ENCODE measurements around the gene ZP1.
A peak's percentile ranks its signal among the peaks of the same experiment; 100 is the strongest.
"Not testable (repeated sequence)": the region's sequence is repeated elsewhere in the genome, so short reads cannot be mapped to it uniquely, and the experiment has no call there.

The ZP1 gene

DNA sequence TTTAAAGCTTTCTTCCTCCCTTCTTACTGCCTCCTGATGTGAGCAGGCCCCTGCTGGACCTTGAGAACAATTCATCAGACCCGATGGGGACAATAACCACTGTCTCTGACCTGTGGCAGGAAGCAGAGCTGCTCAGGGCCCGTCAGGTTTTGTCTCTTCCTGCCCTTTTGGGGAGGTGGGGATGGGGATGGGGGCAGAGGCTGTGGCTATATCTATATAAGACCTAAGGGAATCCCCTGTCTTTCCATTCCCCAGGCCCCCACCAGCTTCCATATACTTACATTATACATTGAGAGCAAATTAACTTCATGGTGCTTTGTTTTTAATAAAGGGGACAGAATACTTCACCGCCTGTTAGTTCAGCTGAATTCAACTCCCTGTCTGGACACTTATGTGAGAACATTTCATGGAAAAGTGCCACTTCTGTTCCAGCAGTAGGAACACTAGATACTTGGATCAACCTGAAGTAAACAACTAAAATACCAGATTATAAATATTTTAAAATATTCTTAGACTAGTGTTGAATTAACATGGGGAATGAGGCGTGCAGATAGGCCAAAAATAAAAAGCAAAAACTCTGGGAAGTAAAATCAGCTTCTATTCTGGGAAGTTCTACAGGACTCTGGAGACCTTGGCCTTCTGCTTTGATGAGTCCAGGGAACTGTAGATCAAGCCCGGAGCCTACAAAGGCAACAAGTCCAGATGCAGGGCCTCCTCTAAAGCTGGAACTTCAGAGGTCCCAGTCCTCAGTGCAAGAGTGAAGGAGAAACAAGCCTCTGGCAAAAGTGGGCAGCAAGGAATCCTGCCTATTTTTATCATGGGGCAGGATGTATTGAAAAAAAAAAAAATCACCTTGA, 11.1 kb downstream of the ZP1 start:
- DNase-seq: no peak

GRCh38 chr11:60879104-60879503, 11.8 kb downstream of the ZP1 start:
- DNase-seq: no peak

- no peak for DNase-seq
Measured at GRCh38 chr11:60879971-60880588, 12.7 kb downstream of the ZP1 start.

DNA sequence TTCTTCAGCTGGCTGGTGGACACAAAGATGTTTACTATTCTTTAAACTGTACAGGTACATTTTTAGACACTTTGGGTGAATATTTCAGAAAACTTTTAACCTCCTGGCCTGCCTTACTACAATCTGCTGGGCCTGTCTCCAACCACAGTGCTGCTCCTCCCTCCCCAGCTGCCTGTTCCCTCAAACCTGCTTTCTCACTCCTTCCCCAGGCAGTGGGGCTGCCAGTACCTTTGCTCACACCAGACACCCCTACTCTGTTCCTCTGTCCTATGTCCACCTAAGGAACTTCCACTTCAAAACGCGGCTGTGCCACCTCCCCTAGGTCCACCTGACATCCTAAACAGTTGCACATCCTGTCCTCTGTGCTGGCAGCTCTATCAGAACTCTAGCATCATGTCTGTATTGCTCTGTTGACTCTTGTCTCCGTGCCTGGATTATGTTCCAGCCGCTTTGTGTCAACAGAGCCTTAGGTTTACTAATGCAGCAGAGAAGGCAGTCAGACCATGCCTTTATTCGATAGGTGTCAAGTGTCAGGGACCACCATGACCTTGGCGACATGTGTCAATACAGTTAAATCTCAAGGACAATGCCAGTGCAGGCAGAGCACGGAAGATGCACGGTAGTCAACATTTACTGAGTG, 13.4 kb downstream of the ZP1 start:
- DNase-seq: no peak

DNA sequence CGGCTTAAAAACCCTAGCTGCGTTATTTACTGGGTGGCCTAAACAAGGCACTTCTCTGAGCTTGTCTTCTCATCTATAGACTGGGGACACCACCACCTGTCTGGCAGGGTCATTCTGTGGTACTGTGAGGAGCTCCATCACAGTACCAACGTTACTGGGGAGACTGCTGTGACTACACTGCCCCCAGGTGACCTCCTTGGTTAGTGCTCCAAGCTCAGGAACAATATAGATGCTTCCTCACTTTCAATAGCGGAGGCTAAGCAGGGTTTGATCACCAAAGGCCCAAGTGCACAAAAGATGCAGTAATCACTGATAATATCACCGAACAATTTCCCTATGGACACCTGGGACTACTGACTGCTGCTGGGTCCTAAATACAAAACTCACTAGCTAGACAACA, 20.2 kb downstream of the ZP1 start:
- peak; percentile 25 for DNase-seq

- no peak for DNase-seq
Measured at GRCh38 chr11:60889869-60890311, 22.5 kb downstream of the ZP1 start.

GRCh38 chr11:60890696-60891095, 23.4 kb downstream of the ZP1 start:
- no peak for DNase-seq

DNA sequence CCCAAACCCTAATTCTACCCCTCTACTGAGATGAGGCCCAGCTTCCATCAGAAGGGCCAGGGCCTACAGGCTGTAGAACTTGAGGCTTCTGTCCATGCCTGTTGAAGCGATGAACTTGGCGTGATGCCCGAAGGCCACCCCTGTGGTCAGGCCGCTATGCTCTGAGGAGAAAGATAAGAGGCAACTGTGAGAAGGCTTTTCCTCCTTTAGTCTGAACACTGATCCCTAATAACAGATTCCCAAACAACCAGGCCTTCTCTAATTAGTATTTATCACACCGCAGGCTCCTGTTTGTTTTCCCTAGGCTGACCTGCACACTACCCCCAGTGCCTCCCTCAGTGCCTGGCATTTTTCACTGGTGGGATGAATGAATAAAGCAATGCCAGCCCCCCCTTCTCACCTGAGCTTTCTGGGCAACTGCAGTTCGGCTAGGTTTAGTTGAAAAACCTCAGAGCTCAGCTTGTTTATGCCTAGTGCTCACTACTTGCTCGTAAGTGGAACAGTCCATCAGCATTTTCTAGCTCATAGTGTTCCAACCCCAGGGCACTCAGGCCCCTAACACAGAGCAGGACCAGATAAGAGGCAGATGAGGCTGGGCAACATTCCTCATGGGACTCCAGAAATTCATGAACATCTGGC, 23.9 kb downstream of the ZP1 start:
- DNase-seq: no peak

DNA sequence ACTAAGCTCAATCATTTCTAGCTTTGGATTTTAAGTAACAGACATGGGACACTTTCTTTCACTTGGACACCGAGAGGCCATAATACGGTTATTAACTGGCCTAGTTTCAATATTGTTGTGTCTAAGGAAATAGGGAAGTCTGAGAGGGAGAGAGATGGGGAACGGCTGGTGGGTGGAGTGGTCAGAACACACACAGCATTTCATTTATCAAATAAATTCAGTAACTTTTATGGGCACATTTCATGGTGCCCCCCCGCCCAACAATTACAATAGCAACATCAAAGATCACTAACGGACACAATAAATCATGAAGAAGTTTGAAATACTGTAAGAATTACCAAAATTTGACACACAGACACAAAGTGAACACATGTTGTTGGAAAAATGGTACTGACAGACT, 28.3 kb downstream of the ZP1 start:
- DNase-seq: no peak

DNA sequence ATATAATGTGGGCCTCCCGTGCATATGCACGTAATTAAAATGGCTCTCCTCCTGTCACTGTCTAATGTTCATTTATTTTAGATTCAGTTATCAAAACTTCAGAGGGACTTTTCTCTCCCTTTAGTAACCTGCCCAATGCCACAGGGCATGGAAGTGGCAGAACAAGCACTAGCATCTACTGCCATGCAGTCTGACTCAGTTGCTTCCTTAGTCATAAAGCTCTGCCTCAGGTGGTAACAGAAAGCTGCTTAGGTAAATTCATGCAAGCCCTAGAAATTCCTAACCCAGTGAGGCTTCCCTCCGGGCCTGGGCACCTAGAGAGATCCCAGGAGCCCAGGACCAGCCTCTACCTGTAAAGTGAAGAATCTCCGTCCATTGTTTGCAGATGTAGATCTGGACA, 30.2 kb downstream of the ZP1 start:
- DNase-seq: no peak

DNA sequence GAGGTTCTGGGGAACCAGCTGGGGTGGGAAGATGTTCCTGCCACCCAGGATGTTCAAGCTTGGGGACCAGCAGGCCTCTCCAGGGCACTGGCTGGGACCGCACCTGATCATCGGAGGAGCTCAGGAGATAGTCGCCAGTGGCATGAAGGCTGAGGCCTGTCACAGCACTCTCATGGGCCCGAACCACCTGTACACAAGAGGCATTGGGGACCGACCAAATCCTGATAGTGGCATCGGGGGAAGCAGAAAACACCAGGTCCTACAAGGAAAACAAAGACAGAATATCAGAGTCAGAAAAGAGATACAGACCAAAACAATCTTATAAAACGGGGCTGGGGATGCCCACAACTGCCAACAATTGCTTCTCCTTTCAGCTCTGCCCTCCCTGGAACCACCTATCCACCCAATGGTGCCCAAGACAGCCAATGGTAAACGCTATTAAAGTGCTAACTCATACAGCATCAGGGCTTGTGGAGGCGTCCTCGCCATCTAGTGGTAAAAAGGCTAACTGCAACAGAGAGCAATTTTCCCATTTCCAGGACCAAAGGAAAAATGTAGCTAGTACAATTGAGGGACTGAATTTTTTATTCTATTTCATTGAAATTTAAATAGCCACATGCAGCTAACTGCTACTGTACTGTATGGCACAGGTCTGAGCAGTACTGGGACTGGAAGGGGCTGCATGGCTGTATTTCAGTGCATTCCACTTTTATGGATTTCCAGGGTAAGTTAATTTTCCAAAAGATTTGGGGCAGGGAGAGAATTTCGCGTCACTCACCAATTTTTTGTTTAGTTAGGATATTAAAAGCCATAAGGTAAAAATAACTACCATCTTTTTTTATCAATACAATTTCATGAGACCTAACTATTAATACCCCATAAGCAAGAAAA, 31.9 kb downstream of the ZP1 start:
- peak; percentile 23 for DNase-seq

- DNase-seq: no peak
Measured at GRCh38 chr11:60899977-60900376, 32.6 kb downstream of the ZP1 start.

DNA sequence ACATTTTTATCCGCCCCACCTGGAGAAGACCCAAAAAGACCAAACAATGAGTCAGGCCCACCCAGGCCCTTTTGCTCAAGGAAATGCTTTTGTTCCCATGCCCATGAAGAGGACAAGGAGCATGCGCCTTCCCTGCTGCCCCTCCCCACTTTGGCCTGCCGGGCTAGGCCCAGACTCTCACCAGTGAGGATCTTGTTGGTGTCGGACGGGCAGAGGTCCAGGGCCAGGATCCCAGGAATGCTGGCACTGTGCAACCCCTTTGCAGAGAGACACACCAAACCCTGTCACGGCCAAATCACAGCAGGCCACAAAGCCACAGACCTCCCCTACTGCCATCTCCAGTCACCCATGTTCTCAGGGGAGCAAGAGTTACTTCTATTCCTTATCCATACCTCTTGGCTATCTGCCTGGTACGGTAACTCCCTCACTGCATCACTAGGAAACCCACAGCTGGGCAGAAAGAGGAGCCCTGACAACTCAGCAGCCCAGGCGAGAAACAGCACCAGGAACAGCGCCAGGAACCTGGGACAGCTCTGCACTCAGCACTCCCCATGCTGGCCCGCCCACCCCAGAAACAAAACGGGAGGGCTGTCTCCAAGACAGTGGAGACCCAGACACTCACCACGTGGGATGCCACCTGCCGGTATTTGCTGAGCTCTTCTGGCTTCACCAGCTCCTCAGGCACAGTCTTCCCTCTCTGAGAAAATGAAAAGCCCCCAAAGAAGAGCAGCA, 33.5 kb downstream of the ZP1 start:
- DNase-seq: no peak

GRCh38 chr11:60902625-60903024, 35.3 kb downstream of the ZP1 start:
- no peak for DNase-seq

DNA sequence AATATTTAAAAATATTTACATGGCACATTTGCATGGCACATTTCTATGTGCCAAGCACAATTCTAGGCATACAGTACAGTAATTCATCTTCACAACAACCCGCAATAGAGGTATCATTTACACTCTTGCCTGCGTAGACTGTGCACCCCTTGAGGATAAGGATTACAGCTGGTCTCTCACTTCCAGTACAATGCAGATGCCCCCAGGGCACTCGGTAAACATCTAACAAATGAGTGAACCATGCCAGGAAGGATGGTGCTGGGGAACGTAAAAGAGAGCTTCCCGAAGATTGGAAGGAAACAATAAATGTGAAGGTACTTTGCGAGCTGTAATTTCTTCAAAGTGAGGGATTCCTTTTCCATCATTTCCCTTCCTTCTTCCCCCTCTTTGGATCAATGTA, 37.7 kb downstream of the ZP1 start:
- DNase-seq: no peak

DNA sequence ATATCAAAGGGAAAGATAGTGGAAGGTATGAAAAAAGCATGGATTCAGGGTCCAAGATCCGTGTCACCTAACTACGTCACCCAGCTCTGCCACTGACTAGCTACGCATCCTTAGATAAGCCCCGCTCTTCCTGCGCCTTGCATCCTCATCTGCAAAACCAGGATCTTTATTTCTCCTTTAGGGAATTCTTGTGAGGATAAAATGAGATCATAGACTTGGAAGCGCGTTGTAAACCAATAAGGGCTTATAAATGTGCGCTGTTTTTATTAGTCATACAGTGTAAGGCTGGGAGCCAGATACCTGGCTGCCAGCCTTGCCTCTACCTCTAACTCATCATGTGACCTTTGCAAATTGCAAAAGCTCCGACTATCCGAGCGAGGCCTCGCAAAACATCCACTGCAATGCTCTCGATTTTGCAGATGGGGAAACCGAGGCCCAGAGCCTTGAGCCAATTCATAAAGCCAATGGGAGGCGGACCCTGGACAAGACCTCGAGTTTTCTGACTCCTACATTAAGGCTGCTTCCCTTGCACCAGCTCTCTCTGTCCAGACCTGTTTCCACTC, 38.3 kb downstream of the ZP1 start:
- DNase-seq: peak; percentile 18

DNA sequence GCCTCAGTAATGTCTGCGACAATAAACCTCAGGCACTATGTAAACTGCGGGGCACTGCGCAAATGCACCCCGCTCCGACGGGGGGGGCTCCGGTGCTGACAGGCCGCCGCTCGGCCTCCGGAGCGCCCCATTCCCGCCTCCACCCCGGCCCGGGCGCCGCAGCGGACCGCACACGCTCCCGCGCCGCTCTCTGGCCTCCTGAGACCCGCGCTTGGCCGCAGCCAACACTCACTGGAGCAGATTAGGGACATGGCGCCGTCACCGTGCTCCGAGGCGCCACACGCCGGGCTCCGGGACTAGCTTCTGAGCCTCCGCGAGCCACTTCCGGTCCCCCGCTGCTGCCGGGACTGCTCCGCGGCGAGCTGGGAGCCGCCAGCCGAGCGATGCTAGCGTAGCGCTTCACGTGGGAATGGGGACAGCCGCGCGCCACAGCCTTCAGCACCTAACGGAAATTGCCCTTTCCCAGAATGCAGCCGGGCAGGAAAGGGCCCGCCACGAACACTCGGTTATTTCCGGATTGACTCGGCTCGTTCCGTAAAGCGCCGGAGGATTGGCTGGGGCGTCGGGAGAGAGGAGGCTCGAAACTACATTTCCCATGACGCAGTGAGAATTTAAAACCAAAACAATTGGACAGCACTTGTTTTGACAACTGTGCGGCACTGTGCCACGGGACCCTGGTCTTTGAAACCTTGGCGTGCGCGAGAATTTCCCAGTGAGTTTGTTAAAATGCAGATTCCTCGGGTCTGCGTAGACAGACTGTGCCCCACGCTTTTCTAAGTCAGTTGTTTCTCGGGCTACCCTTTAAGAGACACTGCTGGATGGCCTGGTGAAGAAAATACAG, 39.0 kb downstream of the ZP1 start, which contains the start of gene PRPF19:
TSS of gene PRPF19 (minus strand) at position 454 of the 841 bp plus-strand sequence. CDS start at position 251, 203 bp downstream.
- peak; percentile 99 for DNase-seq

DNA sequence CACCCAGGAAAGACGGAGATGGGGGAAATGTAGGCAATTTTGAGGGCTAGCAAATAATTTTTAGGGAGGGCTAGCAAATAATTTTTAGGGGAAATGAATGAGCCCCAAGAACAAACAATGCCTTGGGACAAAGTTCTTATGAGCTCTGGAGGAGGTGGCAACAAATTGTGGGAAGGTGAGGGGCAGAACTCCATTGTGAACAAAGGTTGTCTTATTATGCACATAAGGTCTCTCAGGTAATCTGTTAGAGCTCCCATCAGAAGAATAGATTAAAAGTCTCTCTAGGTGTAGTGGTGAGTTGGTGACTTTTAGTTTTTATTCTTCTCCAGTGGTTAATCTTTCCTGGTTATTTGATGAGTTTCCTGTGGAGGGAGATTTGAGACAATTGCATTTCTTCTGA, 41.5 kb downstream of the ZP1 start:
- DNase-seq: no peak

DNA sequence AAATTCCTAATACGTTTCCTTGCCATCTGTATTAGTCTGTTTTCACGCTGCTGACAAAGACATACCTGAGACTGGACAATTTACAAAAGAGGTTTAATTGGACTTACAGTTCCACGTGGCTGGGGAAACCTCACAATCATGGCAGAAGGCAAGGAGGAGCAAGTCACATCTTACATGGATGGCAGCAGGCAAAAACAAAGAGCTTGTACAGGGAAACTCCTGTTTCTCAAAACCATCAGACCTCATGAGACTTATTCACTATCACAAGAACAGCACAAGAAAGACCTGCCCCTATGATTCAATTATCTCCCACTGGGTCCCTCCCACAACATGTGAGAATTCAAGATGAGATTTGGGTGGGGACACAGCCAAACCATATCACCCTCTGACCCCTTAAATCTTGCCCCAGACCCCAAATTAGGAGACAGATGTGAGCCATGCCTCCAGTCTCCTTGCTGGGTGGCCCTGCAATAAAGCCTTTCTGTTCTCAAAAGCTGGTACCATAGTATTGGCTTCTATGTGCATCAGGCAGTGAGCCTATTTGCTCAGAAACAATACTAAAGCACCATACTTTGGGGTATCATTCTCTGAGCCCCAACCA, 42.4 kb downstream of the ZP1 start:
- not testable (repeated sequence) for DNase-seq

DNA sequence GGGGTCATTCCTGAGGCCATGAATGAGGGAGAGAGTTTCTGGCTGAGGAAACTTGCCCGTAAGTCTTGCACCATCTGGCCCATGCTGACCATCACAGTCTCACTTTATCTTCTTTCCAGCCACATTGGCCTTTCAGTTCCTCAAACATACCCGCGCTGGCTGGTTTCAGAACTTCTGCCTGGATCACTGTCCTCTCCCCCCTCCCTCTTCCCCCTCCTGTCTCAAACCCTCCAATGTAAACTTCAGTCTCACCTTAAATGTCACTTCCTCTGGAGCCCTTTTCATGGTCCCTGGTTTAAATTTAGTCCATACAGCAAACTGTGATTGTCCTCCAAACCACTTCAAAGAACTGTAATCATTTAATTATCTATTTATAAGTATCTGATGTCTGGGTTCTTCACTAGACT, 42.9 kb downstream of the ZP1 start:
- DNase-seq: no peak

All from activated naive CD4-positive, alpha-beta T cell treated with Interleukin-2 at 50 U/mL for 16 hours (primary cell).